Stomach (tissue), 9 donors: ENCODE measurements around the gene SLC18B1. TPM values are rescaled to one million over a fixed set of nuclear protein-coding genes. Genes with fewer than 3 reads are reported as not detected.
A peak's percentile ranks its signal among the peaks of the same experiment; 100 is the strongest.

Source experiments
- DNase-seq, 2 donors: peaks; one replicate each; pipeline versions ENCODE4 v3.0.0 to v3.0.0-alpha.2; 2013 to 2019
- H3K27ac ChIP-seq, 5 donors: fragments of 200-600 bp in 4 of 5; sonication (generic) in 4 of 5; one replicate each; pipeline ENCODE4 v1.5.1; 2013 to 2019; ENCODE audit warnings: mild to moderate bottlenecking in 1 of 5, moderate library complexity in 1 of 5
- H3K27me3 ChIP-seq, 3 donors: fragments of 200-600 bp; sonication (generic); one replicate each; pipeline ENCODE4 v1.5.1; 2017 to 2019; ENCODE audit warnings: mixed run types in 1 of 3
- H3K36me3 ChIP-seq, 4 donors: fragments of 200-600 bp; sonication (generic); 1 replicate in 3 of 4; 2 replicates in 1 of 4; pipeline ENCODE4 v1.5.1; 2016 to 2019
- H3K4me1 ChIP-seq, 4 donors: fragments of 200-600 bp; sonication (generic); one replicate each; pipeline ENCODE4 v1.5.1; 2016 to 2019
- H3K4me3 ChIP-seq, 4 donors: fragments of 200-600 bp; sonication (generic) in 3 of 4; one replicate each; pipeline ENCODE4 v1.5.1; 2016 to 2019; ENCODE audit warnings: mild to moderate bottlenecking in 1 of 4
- H3K9me3 ChIP-seq, 4 donors: fragments of 200-600 bp; sonication (generic); one replicate each; pipeline ENCODE4 v1.5.1; 2016 to 2019
- EP300 ChIP-seq: sonication (generic); formaldehyde crosslinking; IDR thresholded peaks from one replicate; pipeline ENCODE4 v1.6.1; 2017; ENCODE audit warnings: antibody characterized with exemption
- POLR2A ChIP-seq, 4 donors: fragments of 450-650 bp; IDR thresholded peaks; one replicate each; pipeline ENCODE4 v1.6.1; 2016; ENCODE audit warnings: antibody characterized with exemption in 4 of 4, control low read depth in 2 of 4, mild to moderate bottlenecking in 1 of 4, moderate library complexity in 1 of 4
- POLR2AphosphoS5 ChIP-seq, 3 donors: sonication (generic); formaldehyde crosslinking; IDR thresholded peaks; one replicate each; pipeline ENCODE4 v1.6.1; 2016; ENCODE audit warnings: antibody characterized with exemption in 3 of 3
- WGBS, 5 donors: extraction: QIAGEN DNeasy Blood & Tissue Kit in 3 of 5; methylation state at CpG; one replicate each; pipeline versions ENCODE4 v1.1.5 to v1.1.7; 2013 to 2018; 5-methylcytosine and 5-hydroxymethylcytosine counted together
- intact Hi-C: fragments of 100-400 bp; cut with DNase I; formaldehyde crosslinking; loops from one replicate; pipeline ENCODE4 v1.15.1; 2023; ENCODE audit warnings: low total_unique reads
- polyA plus RNA-seq, 3 donors: library from polyadenylated mRNA; stranded (reverse); fragments of 200-250 nt; gene quantifications; one replicate each; pipeline ENCODE4 v1.2.3, GENCODE V29; 2013
- total RNA-seq, 5 donors: library from RNA; depleted of rRNA; stranded (reverse); fragments of >200 nt; gene quantifications; one replicate each; pipeline versions ENCODE4 v1.1.0 to v1.2.3, GENCODE V29; 2014 to 2016
- TF ChIP-seq, protein P1 (sequence below), 7 experiments: fragments of 450-650 bp in 4 of 7; fragments of 200-600 bp in 3 of 7; sonication (generic) in 3 of 7; IDR thresholded peaks; one replicate each; pipeline ENCODE4 v1.5.1; 2016 to 2019; ENCODE audit warnings: antibody characterized with exemption in 7 of 7, control low read depth in 2 of 7, mild to moderate bottlenecking in 1 of 7
- donor health status: healthy with polysubstance abuse.
- donor health status: Bipolar disorder and iron deficiency.
- donor health status: healthy.

SLC18B1 gene
- total and polyA plus RNA-seq, 8 donors, result 0.29 to 31.2 (median 10.7) TPM

DNA sequence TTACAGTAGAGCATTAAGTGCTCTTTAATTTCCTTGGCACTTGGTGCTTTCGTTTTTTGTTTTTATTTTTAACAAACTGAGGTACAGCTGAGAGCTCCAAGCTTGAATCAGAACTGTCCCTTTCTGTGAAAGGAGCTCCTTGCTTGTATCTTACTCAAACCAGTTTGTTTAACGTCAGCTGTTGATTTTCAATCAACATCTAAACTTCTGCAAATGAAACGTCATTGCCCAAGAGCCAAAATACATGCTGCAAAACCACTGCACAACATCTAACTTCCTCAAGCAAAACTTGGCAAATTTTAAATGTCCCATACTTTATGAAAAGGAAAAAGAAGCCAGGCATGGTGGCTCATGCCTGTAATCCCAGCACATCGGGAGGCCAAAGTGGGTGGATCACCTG, 55.9 kb downstream of the SLC18B1 start:
- no peak for DNase-seq
- TF ChIP-seq EP300, result no peak
- no peak for TF ChIP-seq POLR2AphosphoS5 (IDR thresholded peaks at IDR 0.05)
- no peak for TF ChIP-seq POLR2A (IDR thresholded peaks at IDR 0.05)
- TF ChIP-seq, protein P1, sequence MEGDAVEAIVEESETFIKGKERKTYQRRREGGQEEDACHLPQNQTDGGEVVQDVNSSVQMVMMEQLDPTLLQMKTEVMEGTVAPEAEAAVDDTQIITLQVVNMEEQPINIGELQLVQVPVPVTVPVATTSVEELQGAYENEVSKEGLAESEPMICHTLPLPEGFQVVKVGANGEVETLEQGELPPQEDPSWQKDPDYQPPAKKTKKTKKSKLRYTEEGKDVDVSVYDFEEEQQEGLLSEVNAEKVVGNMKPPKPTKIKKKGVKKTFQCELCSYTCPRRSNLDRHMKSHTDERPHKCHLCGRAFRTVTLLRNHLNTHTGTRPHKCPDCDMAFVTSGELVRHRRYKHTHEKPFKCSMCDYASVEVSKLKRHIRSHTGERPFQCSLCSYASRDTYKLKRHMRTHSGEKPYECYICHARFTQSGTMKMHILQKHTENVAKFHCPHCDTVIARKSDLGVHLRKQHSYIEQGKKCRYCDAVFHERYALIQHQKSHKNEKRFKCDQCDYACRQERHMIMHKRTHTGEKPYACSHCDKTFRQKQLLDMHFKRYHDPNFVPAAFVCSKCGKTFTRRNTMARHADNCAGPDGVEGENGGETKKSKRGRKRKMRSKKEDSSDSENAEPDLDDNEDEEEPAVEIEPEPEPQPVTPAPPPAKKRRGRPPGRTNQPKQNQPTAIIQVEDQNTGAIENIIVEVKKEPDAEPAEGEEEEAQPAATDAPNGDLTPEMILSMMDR (IDR thresholded peaks at IDR 0.05), result no peak
- H3K9me3 ChIP-seq, result no peaks in the 10 kb centered on the region
- intact Hi-C loops, result no loop called here
- H3K4me3 ChIP-seq, result no peak overlapping the region
- peak overlapping the region in 2 of 5 donors; percentile 49 to 64 for H3K27ac ChIP-seq
- H3K27me3 ChIP-seq, result no peaks in the 10 kb centered on the region
- 50 to 58% (median 53%) methylated on average over 4 of the region's 4 CpGs for WGBS, 5 donors
- no peaks in the 10 kb centered on the region for H3K36me3 ChIP-seq
- H3K4me1 ChIP-seq, result no peaks in the 10 kb centered on the region

DNA sequence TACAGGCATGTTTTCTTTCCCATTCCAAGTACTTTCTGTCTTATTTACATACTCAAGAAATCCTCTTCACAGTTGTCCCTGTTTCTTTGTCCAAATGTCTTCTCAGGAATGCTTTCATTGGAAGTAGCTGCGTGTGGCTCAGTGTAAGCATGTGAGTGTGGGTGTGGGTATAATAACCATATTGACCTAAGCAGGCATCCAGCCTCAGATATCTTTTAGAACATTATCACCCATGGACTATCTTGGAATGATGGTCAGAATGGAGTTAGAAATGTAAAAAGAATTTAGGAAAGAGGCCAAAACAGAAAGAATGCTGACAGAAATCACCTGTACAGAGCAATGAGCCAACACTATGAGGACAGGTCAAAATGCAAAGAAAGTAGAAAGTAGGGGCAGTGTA, 57.2 kb downstream of the SLC18B1 start:
- WGBS, 5 donors, result 37 to 57% (median 45%) methylated on average over 1 of the region's 1 CpG
- intact Hi-C loops, result no loop called here
- TF ChIP-seq, protein P1 (IDR thresholded peaks at IDR 0.05), result no peak
- TF ChIP-seq POLR2A (IDR thresholded peaks at IDR 0.05), result no peak
- no peaks in the 10 kb centered on the region for H3K27me3 ChIP-seq
- H3K9me3 ChIP-seq, result no peaks in the 10 kb centered on the region
- no peak overlapping the region for H3K4me3 ChIP-seq
- H3K27ac ChIP-seq, result no peak overlapping the region
- no peak for DNase-seq
- peaks cover 0 to 10% (median 0%) of the 10 kb centered on the region in 4 donors for H3K4me1 ChIP-seq
- no peaks in the 10 kb centered on the region for H3K36me3 ChIP-seq

DNA sequence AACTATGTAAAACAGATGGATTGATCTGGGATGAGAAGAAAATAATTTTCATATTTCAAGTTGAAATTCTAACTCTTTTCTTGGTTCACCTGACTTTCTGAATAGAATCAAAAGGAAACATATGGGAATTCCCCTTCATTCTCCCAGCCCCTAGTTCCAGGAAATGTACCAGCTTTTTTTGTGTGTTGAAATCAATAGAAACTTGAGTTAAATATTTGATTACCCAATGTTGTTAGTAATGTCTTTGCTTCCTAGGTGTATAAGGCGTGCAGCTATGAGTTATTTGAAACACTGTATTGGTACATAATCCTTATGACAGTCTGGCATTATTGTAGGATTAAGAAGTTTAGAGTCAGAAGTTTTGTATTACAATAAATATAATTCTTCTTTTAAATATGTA, 62.2 kb downstream of the SLC18B1 start:
- Histone ChIP-seq H3K4me3 (no peak overlapping the region), H3K9me3 (no peaks in the 10 kb centered on the region), H3K27ac (peak overlapping the region in 3 of 5 donors; percentile 60 to 85 (median 78)), H3K4me1 (peaks cover 9 to 40% (median 18%) of the 10 kb centered on the region in 4 donors), H3K27me3 (no peaks in the 10 kb centered on the region), H3K36me3 (no peaks in the 10 kb centered on the region)
- peak in 1 of 3 donors; percentile 7 for TF ChIP-seq POLR2AphosphoS5 (IDR thresholded peaks at IDR 0.05)
- TF ChIP-seq, protein P1 (IDR thresholded peaks at IDR 0.05), result no peak
- 20 to 50% (median 39%) methylated on average over 1 of the region's 1 CpG for WGBS, 5 donors
- intact Hi-C loops, result no loop called here
- DNase-seq, result peak in 1 of 2 donors; percentile 38

DNA sequence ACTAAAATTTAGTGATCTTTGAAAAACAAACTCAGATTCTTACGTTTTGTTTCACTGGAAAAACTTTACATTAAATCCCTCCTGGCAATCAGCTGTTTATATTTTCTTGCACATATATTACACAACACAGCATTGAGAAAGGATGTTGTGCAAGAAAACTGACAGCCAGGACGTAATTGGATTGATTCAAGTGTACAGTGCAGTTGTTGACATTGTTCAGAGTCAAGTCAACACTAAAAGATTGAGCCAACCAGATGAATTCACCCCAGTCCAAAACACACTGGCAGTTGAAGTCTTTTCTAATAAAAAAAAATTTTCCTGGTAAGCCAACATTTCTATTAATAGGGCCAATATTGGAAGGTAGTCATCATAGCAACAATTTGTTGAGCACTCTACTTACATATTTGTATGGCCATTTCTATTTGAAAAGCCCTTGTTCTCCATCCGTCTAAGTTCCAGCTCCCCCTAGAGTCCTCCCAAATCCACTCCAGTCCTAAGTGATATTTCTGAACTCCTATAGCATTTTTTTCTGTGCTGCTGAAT, 63.7 kb downstream of the SLC18B1 start:
- WGBS, 5 donors, result 8 to 23% (median 15%) methylated on average over 3 of the region's 3 CpGs
- peak overlapping the region in 3 of 5 donors; percentile 60 to 85 (median 78) for H3K27ac ChIP-seq

More for the DNA sequence above, 63.7 kb downstream of the SLC18B1 start:
- DNase-seq, result peak in 1 of 2 donors; percentile 60
- Histone ChIP-seq H3K9me3 (no peaks in the 10 kb centered on the region), H3K36me3 (no peaks in the 10 kb centered on the region), H3K4me1 (peaks cover 9 to 53% (median 21%) of the 10 kb centered on the region in 4 donors), H3K4me3 (no peak overlapping the region), H3K27me3 (no peaks in the 10 kb centered on the region)
- intact Hi-C loops, result no loop called here
- TF ChIP-seq EP300 (no peak), POLR2AphosphoS5 (IDR thresholded peaks at IDR 0.05) (peak in 2 of 3 donors; percentile 81 to 85)
- TF ChIP-seq, protein P1 (IDR thresholded peaks at IDR 0.05), result peak in 1 of 7 experiments; percentile 29
